Stimulated activated CD4-positive, alpha-beta T cell treated with anti-CD3 and anti-CD28 coated beads, Interleukin-1b, Interleukin-23, amount 100 ng/mL, for 48 hours (primary cell): ENCODE data around the gene ATXN1.
A peak's percentile ranks its signal among the peaks of the same experiment; 100 is the strongest.
"Not testable (repeated sequence)": the region's sequence is repeated elsewhere in the genome, so short reads cannot be mapped to it uniquely, and the experiment has no call there.

Experiments used
- DNase-seq: peaks from one replicate; pipeline ENCODE4 v3.0.0-alpha.2; 2020

ATXN1 gene

DNA sequence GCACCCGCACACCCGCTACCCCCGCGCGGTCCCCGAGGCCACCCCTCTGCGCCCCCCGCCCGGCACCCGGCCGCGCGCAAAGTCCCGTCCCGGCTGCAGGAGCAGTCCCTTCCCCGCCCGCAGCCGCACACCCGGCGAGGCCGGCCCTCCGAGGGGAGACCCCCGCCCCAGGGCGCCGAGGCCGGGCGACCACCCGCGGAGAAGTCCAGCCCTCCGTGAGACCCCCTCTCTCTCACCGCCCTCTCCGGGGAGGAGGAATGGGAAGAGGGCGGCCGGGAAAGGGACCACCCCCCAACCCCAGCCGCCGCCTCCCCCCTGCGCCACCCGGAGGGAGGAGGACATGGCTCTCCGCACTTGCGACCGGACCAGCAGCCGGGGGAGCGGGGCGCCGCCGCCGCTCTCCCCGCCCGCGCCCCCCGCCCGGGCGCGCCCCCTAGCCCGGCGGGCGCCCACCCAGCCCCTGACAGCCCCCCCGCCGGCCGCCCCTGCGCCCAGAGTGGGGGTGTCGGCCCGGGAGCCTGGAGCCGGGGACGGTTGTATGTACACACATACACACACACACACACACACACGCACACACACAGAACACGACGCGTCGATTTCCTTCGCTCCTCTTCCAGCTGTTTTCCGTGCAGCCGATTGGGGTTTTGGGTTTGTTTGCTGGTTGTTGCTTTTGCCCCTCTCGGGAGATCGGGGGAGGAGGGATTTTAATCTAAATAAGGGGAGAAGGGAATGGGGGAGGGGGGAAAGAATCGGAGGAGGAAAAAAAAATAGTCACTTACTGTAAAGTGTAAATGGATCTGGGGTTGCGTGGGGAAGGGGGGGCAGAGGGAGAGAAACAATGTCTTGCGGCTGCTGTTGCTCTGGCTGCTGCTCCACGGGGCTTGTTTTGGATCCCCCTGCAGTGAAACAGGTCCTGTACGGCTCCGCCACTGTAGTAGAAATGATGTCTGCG is at the start of gene ATXN1:
ATXN1 (minus strand) TSS at position 945 of the 955 bp plus-strand sequence.
- DNase-seq = peak; percentile 17

DNA sequence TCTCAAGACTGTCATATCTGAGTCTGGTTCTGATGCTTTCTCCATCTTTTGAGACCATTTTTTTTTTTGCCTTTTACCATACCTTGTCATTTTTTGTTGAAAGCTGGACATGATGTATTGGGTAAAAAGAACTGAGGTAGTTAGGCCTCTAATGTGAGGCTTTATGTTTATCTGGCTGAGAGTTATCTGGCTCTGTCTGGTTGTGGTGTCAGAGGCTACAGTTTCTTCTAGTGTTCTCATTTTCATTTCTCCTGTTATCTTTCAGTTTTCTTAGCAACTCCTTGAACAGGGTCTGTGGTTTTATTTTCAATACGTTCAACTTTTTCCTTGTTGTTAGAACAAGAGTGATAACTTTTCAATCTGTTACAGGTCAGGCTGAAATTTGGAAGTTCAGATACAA is 49.2 kb upstream of the ATXN1 start:
- DNase-seq = no peak

DNA sequence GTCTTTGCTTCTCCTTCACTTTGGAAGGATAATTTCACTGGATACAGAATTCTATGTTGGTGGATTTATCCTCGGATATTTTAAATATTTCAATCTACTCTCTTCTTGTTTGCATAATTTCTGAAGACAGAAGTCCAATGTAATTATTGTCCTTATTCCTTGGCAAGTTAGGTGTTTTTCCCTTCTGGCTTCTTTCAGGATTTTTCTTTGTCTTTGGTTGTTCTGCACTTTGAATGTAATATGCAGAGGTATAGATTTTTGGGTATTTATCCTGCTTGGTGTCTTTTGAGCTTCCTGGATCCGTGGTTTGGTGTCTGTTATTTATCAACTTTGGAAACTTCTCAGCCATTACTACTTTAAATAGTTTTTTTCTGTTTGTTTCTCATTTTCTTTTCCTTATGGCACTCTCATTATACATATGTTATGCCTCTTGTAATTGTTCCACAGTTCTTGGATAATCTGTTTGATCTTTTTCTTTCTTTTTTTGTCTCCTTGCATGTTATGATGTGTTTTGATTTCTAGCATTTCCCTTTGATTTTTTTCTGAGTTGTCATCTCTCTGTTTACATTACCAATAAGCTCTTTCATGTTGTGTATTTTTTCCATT is 48.6 kb upstream of the ATXN1 start:
- DNase-seq = no peak

DNA sequence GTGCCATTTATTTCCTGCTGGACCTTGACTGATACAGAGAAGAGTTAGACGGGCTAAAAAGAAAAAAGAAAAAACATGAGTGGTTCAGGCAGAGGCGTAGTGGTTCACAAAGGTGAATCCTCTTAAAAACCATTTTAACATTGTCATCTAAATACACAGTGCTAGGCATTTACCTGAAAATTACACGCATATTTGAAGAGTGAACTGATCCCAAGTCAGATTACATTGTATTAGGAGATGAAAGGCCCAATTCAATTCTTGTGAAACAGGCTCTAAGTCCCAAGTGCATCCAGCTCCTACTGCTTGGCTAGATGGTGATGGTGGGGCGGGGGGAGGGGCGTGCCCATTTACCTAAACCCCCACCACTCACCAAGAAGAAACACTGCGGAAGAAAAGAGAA is 46.7 kb upstream of the ATXN1 start:
- no peak for DNase-seq

DNA sequence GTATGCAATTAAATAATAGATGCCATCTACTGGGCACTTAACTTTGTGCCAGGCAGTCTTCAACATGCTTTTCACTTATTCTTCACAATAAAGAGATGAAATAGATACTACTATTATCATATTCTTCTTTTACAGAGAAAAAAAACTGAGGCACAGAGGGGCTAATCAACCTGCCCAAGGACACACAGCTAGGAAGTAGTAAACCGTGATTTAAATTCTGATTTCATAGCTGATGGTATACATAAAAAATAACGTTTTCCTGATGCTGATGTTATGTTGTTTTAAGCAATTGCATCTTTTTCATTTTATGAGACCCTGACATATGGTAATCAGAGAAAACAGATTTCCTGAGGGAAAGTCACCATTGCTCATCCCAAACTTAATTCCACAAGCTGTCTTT is 45.1 kb upstream of the ATXN1 start:
- DNase-seq = no peak

DNA sequence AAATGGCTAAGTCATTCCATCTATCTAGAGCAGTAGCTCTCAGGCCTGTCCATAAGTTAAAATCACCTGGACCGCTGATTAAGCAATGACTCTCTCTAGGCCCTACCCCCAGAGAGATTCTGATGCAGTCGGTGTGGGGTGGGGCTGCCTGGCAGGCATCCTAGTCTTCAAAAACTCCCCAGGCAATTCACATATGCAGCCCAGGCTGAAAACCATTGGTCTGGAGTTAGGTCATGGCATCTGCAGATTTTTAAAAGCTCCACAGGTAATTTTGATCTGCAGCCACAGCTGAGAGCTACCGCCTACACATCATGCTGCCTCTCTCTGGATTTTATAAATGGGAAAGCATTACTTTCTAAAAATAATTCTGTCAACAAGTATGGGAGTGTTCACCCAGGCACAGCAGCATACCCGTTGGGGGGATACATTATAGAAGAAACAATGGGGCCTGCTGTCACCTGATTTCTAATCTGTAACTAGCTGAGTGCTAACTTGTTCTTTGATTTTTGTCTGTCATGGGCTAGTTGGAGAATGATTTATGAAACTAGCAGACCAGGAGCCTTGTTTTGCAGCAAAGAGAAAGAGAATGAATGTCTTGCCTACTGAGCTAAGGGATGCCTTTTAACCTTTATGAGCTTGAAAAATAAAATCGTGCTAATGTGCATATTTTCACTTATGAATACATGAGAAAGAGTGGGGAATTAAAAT is 44.1 kb upstream of the ATXN1 start:
- no peak for DNase-seq

DNA sequence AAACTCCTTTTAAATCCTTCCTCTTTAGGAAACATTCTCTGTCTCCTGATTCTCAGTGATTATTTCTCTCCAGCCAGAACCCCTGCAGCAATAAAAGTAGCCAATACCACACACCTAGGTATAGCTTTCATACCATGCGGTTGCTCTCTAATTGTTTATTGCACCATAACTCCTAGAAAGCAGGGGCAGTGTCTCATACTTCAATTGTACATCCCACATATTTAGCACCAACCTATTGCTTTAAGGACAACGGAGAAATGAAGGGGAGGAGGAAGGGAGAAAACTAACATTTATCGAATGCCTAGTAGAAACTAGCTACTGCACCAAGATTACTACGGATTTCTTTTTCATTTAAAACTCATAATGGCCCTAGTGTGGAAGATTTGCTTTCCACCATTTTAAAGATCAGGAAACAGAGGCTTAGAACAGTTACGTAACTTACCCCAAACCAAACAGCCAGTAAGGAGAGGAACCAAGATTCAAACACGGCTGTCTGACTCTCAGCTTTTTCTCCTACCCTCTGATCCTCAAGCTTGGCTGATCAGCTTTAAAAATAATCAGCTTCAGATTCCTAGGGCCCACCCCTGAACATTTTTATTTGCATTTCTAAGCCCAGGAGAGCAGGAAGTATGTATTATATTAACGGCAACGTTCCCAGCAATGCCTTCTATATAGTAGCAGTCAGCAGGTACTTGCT is 43.4 kb upstream of the ATXN1 start:
- DNase-seq = no peak

DNA sequence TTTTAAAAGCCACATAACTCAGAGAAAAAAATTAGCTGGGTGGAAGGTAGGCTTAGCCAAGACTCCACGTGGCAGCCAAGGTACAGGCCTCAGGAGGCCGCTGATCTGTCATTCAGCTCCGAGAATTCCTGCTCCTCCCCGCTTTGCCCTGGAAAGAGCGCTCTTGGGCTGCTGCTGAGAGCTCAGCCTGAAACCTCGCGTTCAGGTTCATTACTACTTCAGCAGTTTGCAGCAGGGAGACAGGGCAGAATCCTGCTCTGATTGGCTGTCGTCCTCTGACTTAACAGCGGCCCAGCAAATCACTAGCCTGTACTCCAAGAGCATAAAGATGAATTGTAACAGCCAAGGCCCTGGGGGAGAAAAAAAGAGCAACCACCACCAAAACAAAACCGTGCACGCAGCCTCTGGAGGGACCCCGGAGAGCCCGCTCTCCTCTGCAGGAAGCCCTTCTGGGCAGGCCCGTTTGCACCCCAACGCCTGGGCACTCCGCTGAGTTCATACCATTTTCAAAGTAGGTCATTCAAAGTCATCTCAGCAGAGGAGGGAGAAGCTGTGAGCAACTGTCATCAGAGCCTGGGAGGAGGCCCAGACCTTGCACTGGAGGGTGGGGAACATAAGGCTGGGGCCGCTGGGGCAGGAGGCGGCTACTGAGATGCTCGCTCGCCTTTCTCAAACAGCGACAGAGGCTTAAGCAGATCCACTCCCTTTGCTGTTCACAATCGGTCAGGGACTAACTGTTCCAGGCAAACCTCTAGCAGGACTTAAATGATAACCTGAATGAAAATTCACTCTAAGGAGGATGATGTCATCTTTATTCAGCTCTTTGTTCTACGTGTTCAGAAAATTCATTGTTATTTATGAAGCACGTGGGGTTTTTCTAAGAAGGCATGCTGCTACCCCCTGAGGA is 42.3 kb upstream of the ATXN1 start:
- DNase-seq = no peak

DNA sequence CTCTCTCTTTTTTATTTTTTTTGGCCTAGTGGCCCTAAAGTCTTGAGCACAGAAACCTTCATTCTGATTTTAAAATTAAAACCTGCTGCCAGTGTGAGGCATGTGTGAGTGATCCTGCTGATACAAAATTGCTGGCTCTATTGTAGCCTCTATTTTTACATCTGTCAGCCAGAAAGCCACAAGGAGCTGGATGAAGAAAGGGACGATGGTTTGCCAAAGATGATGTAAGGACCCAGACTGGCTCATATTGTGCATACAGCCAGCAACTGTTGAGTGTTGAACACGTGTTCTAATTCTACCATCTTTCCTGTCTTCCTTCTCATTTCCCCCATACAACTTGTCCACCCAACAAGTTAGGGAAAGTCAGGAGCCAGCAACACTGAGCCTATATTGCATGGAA is 40.8 kb upstream of the ATXN1 start:
- no peak for DNase-seq

DNA sequence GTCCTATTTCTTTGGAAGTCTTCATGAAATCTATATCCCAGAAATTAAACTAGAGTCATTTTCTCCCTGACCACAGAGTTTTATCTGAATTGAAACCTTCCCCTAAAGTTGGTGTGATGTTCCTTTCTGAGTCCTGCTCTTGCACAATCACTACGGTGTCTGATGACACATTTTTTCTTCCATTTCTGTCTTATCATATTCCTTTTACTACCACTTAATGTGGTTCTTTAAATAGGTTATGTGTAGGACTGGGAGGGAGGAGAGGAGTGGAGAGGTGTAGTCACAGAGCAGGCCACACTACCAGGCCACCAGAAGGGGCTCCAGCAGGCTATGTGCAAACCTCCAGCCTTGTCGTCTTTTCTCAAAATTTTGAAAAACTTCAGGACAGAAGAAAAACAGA is 39.7 kb upstream of the ATXN1 start:
- no peak for DNase-seq

DNA sequence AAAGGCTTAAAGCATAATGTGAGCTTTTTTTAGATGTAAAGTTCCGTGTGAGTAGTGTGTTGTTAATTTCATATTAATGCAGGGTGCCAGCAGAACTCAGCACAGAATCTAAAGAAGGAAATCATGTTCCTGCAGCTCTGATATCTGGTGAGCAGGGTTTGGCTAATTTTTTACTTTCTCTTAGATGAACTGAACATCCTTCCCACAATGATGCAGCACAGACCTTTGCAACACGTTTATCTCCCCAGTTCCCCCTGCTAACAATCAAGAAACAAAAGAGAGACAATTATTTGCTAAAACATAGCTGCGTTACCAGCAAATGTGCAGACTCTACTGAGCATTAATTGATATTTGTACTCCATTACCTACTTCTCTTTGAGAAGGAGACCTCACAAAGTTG is 39.1 kb upstream of the ATXN1 start:
- no peak for DNase-seq

DNA sequence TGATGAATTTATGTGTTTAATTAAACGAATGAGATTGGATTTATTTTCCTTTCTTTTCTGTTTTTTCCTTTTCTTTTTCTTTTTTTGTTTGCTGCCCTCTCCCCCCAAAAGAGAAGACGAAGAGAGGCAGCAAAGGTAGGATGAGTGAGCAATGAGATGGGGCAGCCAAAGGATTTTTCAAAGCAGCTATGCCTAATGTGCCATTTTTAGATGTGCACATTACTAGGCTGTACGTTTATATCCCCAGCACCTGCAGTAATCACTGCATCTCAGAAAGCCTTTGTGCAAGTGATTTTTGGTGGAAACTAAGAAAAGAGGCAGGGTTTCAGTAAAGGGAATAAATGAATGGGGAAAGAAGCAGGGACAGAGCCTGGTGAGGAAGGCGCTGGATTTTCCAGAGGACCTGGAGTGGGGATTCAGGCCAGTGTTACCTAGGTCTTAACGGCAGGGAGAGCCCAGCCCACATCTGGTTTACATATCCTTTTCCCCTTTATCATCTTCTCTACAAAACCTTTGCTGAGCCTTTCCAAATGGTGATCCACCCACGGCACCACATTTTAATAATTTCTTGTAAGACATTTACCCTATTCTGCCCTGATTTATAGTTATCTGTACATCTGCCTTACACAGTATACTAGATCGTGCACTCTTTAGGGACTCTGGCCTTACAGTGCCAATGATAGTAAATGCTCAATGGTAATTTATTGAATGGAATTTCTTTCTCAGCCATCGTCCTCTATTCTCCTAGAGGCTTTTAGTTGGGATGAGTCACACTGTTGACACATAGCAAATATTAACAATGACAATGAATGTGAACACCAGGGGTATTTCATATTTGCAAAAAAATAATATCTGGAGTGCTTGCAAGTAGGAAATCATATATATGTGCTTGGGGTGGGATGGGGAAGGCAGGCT is 38.3 kb upstream of the ATXN1 start:
- DNase-seq = no peak

DNA sequence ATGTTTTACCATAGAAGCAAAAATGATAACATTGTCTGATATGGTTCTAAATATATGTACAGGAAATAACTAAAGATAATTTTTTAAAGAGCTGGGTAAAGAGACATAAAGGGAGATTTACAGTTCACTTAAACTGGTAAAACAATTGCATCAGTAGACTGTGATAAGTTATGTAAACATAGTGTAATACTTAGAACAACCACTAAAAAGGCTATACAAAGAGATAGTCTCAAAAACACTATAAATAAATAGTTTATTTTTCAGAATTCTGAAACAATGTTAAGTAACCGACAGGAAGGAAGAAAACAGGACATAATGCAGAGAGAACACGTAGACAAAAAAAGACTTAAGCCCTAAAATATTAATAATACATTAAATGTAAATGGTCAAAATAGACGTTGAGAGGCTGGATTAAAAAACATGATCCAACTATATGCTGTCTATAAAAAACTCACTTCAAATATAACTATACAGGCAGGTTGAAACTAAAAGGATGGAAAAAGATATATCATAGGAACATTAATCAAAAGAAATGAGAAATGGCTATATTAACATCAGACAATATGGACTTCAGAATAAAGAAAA is 32.7 kb upstream of the ATXN1 start:
- no peak for DNase-seq

DNA sequence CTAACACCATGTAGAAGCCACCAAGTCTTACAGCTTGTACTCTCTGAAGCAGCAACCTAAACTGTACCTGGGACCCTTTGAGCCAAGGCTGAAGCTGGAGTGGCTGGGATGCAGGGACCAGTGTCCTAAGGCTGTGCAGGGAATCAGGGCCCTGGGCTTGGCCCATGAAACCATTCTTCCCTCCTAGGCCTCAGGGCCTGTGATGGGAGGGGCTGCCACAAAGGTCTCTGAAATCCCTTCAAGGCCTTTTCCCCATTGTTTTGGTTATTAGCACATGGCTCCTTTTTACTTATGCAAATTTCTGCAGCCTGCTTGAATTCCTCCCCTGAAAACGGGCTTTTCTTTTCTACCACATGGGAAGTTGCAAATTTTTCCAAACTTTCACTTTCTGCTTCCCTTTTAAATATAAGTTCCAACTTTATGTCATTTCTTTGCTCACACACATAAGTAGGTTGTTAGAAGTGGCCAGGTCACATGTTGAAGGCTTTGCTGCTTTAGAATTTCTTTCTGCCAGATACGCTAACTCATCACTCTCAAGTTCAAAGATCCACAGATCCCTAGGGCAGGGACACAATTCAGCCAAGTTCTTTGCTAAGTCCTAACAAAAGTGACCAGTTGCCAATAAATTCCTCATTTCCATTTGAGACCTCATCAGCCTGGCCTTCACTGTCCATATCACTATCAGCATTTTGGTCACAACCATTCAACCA is 28.2 kb upstream of the ATXN1 start:
- no peak for DNase-seq

DNA sequence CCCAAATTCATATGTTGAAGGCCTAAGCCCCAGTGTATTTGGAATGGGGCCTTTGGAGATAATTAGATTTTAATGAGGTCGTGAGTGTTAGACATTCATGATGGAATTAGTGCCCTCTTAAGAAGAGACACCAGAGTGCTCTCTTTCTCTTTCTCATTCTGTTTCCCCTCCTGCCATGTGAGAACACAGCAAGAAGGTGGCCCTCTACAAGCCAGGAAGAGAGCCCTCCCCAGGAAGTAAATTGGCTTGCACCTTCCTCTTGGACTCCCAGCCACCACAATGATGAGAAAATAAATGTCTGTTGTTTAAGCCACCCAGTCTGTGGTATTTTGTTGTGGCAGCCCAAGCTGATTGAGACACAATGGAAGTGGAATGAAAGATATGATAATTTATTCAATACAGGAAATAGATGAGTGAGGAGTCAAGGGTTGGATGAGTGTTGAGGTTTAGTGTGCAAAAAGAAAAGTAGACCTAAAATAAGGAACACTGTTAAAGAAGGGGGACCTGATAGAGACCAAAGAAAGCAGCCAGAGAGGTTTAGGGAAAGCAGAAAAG is 25.9 kb upstream of the ATXN1 start:
- DNase-seq = no peak

DNA sequence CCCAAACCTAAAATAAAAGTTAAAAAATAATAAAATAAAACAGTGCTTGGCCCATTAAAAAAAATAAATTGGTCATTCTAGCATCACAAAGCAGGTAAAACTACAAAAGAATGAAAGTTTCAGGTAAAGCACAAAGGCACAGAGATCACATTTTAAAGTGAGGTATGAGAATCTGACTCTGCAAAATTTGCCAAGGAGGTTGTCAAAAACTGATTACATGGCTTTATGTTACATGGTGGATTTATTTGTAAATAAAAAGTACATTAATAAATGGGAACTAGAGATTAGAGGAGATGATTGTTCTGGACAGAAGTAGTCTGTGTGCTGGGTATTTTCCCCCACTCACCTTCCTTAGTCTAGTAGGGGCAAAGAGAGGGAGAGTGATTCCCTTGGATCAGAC is 24.2 kb upstream of the ATXN1 start:
- no peak for DNase-seq

DNA sequence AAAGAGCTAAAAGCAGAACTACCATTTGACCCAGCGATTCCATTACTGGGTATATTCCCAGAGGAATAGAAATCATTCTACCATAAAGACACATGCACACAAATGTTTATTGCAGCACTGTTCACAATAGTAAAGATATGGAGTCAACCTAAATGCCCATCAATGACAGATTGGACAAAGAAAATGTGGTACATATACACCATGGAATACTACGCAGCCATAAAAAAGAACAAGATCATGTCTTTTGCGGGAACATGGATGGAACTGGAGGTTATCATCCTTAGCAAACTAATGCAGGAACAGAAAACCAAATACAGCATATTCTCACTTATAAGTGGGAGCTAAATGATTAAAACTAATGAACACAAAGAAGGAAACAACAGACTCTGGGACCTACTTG is 23.7 kb upstream of the ATXN1 start:
- DNase-seq = not testable (repeated sequence)

DNA sequence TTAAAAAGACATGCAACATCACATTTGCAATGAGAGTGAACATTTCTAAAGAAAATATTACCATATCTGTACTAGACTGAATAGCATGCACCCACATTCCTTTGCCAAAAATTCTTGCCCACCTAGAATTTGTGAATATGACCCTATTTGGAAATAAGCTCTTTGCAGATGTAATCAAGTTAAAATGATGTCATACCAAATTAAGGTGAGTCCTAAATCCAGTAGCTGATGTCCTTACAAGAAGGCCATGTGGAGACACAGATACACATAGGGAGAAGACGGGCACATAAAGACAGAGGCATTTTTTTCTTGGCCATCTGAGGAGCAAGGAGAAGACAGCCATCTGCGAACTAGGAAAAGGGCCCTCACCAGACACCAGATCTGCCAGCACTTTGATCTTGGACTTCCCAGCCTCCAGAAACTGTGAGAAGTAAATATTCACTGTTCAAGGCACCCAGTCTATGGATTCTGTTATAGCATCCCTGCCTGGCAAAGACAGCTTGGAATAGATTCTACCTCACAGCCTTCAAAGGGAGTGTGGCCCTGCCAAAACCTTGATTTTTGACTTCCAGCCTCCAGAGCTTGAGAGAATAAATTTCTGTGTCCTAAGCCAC is 22.8 kb upstream of the ATXN1 start:
- DNase-seq = no peak

DNA sequence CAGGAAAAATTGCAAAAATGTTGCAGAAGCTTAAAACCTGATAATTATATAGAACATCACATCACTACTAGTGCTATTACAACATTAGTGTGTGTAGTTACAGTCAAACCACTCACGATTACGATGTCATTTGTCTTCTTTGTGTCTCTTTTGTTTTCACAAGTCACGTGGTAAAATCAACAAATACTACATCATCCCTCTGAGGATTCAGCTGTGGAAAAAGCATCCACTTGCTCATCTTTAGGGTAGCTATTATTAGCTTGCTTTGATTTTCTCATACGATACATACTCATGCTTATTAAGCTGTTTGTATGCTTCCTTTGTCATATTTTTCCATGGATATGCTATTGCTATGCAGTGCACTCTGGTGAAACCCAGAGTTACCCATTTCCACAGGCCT is 22.2 kb upstream of the ATXN1 start:
- DNase-seq = no peak
